Measurements from ENCODE around the gene ZNF326.

The ZNF326 gene

DNA sequence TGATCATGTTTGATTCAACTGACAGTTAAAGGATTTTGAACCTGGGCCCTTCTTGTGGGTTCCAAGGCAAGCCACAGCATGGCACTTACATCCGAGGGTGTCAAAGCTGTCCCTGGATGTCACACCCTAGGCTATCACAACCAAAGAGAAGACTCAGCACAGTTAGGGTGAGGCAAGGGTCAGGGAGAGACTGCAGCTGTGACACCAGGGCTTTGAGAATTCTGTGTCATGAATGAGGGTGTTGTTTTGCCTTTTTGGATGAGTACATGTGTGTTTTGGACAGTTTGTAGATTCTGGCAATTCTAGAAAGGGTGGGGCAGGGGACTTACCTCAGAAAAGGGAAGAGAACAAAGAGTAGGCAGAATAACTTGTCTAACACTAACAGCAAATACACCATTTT is 37.8 kb upstream of the ZNF326 start:
- H3K4me3 ChIP-seq (replicated peaks; ENCODE audit: low read depth, low read length) = no peak overlapping the region
- DNase-seq (ENCODE audit: extremely low read depth, low read depth) = no peak
- TF ChIP-seq, protein P1, sequence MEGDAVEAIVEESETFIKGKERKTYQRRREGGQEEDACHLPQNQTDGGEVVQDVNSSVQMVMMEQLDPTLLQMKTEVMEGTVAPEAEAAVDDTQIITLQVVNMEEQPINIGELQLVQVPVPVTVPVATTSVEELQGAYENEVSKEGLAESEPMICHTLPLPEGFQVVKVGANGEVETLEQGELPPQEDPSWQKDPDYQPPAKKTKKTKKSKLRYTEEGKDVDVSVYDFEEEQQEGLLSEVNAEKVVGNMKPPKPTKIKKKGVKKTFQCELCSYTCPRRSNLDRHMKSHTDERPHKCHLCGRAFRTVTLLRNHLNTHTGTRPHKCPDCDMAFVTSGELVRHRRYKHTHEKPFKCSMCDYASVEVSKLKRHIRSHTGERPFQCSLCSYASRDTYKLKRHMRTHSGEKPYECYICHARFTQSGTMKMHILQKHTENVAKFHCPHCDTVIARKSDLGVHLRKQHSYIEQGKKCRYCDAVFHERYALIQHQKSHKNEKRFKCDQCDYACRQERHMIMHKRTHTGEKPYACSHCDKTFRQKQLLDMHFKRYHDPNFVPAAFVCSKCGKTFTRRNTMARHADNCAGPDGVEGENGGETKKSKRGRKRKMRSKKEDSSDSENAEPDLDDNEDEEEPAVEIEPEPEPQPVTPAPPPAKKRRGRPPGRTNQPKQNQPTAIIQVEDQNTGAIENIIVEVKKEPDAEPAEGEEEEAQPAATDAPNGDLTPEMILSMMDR (IDR thresholded peaks at IDR 0.05; ENCODE audit: low read depth, low read length, missing control alignments) = no peak

GRCh38 chr1:89958851-89959654 is 35.9 kb upstream of the ZNF326 start:
- no peak for DNase-seq (ENCODE audit: extremely low read depth, low read depth)
- H3K4me3 ChIP-seq (replicated peaks; ENCODE audit: low read depth, low read length) = no peak overlapping the region
- TF ChIP-seq, protein P1 (IDR thresholded peaks at IDR 0.05; ENCODE audit: low read depth, low read length, missing control alignments) = no peak

- no peak for DNase-seq (ENCODE audit: extremely low read depth, low read depth)
- TF ChIP-seq, protein P1 (IDR thresholded peaks at IDR 0.05; ENCODE audit: low read depth, low read length, missing control alignments) = no peak
- no peak overlapping the region for H3K4me3 ChIP-seq (replicated peaks; ENCODE audit: low read depth, low read length)
Observed at GRCh38 chr1:89959719-89960118, 35.2 kb upstream of the ZNF326 start.

DNA sequence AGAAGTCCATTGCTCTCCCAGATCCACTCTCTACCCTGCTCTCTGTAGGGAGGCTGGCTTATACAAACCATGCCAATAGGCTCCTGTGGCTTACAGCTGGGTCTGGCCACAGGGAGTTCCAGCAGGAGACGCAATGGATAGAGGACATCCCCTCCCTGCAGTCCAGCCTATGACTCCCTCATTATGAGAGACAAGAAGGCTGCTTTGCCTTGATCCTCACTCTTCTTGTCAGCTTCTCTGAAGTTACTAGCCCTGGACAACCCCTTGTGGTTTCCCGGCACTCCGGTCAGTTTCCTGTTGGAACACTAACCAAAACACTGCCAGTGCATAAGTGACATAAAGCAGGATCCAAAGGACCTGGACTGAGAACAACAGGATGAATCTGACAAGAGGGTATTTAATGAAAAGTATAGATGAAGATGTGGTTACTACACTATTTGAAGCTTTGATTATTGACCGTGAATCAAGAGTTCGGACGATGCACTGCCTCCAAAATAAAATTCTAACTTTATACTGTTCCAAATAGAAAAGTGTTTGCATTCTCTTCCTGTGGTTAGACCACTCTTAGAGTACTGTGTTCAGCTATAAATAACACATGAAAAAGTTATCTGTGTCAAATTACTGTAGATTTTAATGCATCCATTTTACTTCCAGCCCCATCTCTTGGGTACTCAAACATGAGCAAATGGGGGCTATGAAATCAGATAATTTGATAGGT is 32.7 kb upstream of the ZNF326 start:
- no peak overlapping the region for H3K4me3 ChIP-seq (replicated peaks; ENCODE audit: low read depth, low read length)
- DNase-seq (ENCODE audit: extremely low read depth, low read depth) = no peak
- TF ChIP-seq, protein P1 (IDR thresholded peaks at IDR 0.05; ENCODE audit: low read depth, low read length, missing control alignments) = no peak

DNA sequence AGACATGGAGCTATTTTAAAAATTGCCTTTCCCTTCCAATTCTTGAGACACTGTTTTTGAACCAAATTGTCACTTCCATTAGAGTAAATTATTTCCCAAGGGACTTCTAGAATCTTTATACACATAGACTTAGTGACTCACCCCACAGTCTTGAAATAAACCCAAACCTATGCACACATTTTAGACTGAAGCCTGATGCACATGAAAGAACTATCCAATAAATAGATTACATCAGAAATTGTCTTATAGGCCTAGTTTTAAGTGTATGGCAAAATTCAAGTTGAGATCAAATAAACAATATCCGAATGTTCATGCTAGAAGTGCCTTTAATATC is 32.2 kb upstream of the ZNF326 start:
- TF ChIP-seq, protein P1 (IDR thresholded peaks at IDR 0.05; ENCODE audit: low read depth, low read length, missing control alignments) = no peak
- no peak overlapping the region for H3K4me3 ChIP-seq (replicated peaks; ENCODE audit: low read depth, low read length)
- no peak for DNase-seq (ENCODE audit: extremely low read depth, low read depth)

DNA sequence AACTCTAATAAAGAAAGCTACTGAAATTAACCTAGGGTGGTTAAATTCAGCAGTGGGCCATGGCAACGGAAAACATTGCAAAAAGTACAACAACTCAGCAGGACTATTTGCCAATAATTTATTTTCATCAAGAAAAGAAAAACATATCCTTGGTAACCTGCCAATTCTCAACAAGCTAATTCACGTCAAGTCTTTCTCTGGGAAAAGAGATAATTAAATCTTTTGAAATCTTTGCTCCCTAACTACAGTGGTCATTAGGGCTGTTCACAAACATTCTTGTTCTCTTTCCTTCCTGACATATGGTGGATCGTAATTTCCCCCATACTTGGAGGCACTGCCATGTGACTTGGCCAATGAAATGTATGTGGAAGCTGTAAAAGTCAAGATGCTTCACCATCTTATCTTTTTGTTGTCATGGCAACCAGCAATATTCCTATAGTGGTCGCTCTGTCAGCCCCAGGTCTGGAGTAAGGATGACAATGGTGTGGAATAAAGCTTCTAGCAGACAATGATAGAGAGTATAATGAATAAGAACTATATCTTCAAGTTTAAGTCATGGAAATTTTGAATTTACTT is 29.6 kb upstream of the ZNF326 start:
- H3K4me3 ChIP-seq (replicated peaks; ENCODE audit: low read depth, low read length) = no peak overlapping the region
- no peak for DNase-seq (ENCODE audit: extremely low read depth, low read depth)
- TF ChIP-seq, protein P1 (IDR thresholded peaks at IDR 0.05; ENCODE audit: low read depth, low read length, missing control alignments) = no peak
